Measurements from ENCODE around the gene CENPT.

DNA sequence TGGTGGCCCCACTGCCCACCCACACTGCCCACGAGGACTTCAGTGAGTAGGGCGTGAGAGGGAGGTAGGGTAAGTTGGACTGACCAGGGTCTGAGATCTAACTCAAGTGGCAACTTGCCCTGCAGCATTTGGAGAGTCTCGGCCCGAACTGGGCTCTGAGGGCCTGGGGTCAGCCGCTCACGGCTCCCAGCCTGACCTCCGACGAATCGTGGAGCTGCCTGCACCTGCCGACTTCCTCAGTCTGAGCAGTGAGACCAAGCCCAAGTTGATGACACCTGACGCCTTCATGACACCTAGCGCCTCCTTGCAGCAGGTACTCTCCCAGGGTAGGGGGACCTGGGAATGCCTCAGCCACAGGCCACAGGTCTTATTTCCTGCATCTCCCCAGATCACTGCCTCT, 32.0 kb upstream of the CENPT start:
- TF ChIP-seq CTCF (IDR thresholded peaks at IDR 0.05; ENCODE audit: borderline replicate concordance, extremely low read depth, low read length, poor library complexity, severe bottlenecking) (no peak), EZH2 (IDR thresholded peaks at IDR 0.05; ENCODE audit: borderline replicate concordance, low read depth, low read length, severe bottlenecking) (no peak)
